ENCODE measurements around the gene KAT8. TPM values are rescaled to one million over a fixed set of nuclear protein-coding genes. Genes with fewer than 3 reads are reported as not detected.

KAT8 gene
- total and polyA plus RNA-seq, 2 of the 13 experiments (the other 11 are each of a cell fraction or from before 2014, with no cell fraction given), result 79.0 to 84.2 TPM

DNA sequence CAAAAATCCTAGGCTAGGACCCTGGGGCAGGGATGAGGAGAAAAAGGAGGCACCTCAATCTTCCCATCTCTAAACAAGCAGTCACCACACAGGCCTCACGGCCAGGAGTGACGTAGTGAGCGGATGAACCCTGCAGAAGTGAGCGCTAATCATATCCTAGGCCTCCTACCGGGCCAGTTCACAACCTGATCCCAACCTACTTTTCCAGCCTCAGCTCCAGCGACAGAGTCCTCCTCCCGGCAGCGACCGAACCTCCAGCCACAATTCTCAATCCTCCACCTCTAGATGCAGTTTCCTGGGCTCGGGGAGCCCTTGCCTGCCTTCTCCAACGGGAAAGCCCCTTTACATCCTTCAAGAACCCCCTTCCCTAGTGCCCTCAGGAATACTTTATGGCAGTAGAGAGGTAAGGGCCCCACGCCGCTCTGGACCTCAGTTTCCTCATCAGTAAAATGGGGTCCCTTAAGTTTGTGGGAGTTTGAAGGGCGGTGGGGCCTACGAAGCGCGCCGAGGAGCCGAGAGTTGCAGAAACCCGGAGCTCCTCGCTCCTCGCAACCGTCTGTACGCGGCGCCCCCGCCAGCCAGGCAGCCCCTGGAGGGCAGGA, 44.8 kb upstream of the KAT8 start (continued):
- TF ChIP-seq, protein P1, sequence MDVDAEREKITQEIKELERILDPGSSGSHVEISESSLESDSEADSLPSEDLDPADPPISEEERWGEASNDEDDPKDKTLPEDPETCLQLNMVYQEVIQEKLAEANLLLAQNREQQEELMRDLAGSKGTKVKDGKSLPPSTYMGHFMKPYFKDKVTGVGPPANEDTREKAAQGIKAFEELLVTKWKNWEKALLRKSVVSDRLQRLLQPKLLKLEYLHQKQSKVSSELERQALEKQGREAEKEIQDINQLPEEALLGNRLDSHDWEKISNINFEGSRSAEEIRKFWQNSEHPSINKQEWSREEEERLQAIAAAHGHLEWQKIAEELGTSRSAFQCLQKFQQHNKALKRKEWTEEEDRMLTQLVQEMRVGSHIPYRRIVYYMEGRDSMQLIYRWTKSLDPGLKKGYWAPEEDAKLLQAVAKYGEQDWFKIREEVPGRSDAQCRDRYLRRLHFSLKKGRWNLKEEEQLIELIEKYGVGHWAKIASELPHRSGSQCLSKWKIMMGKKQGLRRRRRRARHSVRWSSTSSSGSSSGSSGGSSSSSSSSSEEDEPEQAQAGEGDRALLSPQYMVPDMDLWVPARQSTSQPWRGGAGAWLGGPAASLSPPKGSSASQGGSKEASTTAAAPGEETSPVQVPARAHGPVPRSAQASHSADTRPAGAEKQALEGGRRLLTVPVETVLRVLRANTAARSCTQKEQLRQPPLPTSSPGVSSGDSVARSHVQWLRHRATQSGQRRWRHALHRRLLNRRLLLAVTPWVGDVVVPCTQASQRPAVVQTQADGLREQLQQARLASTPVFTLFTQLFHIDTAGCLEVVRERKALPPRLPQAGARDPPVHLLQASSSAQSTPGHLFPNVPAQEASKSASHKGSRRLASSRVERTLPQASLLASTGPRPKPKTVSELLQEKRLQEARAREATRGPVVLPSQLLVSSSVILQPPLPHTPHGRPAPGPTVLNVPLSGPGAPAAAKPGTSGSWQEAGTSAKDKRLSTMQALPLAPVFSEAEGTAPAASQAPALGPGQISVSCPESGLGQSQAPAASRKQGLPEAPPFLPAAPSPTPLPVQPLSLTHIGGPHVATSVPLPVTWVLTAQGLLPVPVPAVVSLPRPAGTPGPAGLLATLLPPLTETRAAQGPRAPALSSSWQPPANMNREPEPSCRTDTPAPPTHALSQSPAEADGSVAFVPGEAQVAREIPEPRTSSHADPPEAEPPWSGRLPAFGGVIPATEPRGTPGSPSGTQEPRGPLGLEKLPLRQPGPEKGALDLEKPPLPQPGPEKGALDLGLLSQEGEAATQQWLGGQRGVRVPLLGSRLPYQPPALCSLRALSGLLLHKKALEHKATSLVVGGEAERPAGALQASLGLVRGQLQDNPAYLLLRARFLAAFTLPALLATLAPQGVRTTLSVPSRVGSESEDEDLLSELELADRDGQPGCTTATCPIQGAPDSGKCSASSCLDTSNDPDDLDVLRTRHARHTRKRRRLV (CRISPR knock-in tag; IDR thresholded peaks at IDR 0.05), result 0 out of 2 replicates have a peak, but pooled peaks have one; percentile 13
- TF ChIP-seq RFXAP (CRISPR knock-in tag; IDR thresholded peaks at IDR 0.05; ENCODE audit: borderline replicate concordance), result no peak
- 0 out of 2 replicates have a peak, but pooled peaks have one; percentile 45 for TF ChIP-seq ZNF546 (CRISPR knock-in tag; conservative IDR thresholded peaks at IDR 0.05)
- no peak for TF ChIP-seq ZNF713 (CRISPR knock-in tag; IDR thresholded peaks at IDR 0.05)
- TF ChIP-seq, protein P2, sequence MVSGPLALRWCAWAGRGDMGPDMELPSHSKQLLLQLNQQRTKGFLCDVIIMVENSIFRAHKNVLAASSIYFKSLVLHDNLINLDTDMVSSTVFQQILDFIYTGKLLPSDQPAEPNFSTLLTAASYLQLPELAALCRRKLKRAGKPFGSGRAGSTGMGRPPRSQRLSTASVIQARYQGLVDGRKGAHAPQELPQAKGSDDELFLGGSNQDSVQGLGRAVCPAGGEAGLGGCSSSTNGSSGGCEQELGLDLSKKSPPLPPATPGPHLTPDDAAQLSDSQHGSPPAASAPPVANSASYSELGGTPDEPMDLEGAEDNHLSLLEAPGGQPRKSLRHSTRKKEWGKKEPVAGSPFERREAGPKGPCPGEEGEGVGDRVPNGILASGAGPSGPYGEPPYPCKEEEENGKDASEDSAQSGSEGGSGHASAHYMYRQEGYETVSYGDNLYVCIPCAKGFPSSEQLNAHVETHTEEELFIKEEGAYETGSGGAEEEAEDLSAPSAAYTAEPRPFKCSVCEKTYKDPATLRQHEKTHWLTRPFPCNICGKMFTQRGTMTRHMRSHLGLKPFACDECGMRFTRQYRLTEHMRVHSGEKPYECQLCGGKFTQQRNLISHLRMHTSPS (CRISPR knock-in tag; IDR thresholded peaks at IDR 0.05; ENCODE audit: low read depth), result no peak
- TF ChIP-seq SP140L (CRISPR knock-in tag; IDR thresholded peaks at IDR 0.05; ENCODE audit: borderline replicate concordance), result 0 out of 2 replicates have a peak, but pooled peaks have one; percentile 10
- TF ChIP-seq, protein P3, sequence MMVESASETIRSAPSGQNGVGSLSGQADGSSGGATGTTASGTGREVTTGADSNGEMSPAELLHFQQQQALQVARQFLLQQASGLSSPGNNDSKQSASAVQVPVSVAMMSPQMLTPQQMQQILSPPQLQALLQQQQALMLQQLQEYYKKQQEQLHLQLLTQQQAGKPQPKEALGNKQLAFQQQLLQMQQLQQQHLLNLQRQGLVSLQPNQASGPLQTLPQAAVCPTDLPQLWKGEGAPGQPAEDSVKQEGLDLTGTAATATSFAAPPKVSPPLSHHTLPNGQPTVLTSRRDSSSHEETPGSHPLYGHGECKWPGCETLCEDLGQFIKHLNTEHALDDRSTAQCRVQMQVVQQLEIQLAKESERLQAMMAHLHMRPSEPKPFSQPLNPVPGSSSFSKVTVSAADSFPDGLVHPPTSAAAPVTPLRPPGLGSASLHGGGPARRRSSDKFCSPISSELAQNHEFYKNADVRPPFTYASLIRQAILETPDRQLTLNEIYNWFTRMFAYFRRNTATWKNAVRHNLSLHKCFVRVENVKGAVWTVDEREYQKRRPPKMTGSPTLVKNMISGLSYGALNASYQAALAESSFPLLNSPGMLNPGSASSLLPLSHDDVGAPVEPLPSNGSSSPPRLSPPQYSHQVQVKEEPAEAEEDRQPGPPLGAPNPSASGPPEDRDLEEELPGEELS (CRISPR knock-in tag; IDR thresholded peaks at IDR 0.05), result no peak
- TF ChIP-seq, protein P4, sequence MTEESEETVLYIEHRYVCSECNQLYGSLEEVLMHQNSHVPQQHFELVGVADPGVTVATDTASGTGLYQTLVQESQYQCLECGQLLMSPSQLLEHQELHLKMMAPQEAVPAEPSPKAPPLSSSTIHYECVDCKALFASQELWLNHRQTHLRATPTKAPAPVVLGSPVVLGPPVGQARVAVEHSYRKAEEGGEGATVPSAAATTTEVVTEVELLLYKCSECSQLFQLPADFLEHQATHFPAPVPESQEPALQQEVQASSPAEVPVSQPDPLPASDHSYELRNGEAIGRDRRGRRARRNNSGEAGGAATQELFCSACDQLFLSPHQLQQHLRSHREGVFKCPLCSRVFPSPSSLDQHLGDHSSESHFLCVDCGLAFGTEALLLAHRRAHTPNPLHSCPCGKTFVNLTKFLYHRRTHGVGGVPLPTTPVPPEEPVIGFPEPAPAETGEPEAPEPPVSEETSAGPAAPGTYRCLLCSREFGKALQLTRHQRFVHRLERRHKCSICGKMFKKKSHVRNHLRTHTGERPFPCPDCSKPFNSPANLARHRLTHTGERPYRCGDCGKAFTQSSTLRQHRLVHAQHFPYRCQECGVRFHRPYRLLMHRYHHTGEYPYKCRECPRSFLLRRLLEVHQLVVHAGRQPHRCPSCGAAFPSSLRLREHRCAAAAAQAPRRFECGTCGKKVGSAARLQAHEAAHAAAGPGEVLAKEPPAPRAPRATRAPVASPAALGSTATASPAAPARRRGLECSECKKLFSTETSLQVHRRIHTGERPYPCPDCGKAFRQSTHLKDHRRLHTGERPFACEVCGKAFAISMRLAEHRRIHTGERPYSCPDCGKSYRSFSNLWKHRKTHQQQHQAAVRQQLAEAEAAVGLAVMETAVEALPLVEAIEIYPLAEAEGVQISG (CRISPR knock-in tag; IDR thresholded peaks at IDR 0.05), result no peak
- TF ChIP-seq ZNF34 (CRISPR knock-in tag; IDR thresholded peaks at IDR 0.05; ENCODE audit: borderline replicate concordance), result no peak
- no peak for TF ChIP-seq ZNF317 (CRISPR knock-in tag; IDR thresholded peaks at IDR 0.05)
- TF ChIP-seq, protein P5, sequence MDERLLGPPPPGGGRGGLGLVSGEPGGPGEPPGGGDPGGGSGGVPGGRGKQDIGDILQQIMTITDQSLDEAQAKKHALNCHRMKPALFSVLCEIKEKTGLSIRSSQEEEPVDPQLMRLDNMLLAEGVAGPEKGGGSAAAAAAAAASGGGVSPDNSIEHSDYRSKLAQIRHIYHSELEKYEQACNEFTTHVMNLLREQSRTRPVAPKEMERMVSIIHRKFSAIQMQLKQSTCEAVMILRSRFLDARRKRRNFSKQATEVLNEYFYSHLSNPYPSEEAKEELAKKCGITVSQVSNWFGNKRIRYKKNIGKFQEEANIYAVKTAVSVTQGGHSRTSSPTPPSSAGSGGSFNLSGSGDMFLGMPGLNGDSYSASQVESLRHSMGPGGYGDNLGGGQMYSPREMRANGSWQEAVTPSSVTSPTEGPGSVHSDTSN (CRISPR knock-in tag; IDR thresholded peaks at IDR 0.05), result no peak
- TF ChIP-seq, protein P6, sequence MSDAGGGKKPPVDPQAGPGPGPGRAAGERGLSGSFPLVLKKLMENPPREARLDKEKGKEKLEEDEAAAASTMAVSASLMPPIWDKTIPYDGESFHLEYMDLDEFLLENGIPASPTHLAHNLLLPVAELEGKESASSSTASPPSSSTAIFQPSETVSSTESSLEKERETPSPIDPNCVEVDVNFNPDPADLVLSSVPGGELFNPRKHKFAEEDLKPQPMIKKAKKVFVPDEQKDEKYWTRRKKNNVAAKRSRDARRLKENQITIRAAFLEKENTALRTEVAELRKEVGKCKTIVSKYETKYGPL (CRISPR knock-in tag; IDR thresholded peaks at IDR 0.05), result peak; percentile 14; the same call in 1 of the 2 replicates

Data from HepG2 (cell line).